HG02885 (cell line): ENCODE data around the gene SLC49A4.
A peak's percentile ranks its signal among the peaks of the same experiment; 100 is the strongest.

Experiments used
- ATAC-seq: cut with Tn5 transposase; IDR thresholded peaks from one replicate; pipeline ENCODE4 v1.9.1; 2021; ENCODE audit warnings: mild to moderate bottlenecking; ENCODE audit not compliant: unreplicated experiment, poor library complexity

The SLC49A4 gene

GRCh38 chr3:122843604-122844003 lies 48.7 kb downstream of the SLC49A4 start:
- no peak for ATAC-seq

DNA sequence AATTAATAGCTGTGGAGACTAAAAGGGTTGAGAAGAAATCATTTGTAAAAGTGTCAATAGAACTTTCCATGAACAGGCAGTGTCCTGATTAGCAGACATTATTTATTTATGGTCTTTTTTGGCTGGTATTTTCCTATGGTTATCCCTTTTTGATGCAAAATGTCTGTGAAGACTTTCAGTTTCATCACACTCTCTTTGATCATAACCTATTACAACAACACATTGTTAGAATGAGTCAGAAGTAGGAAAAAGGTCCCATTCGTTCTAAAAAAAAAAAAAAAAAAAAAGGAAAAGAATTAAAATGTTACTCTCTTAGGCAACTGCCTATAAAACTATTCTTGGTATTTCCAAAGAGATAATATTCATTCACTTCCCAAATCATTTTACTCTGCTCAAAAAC lies 62.1 kb downstream of the SLC49A4 start:
- ATAC-seq: no peak

- no peak for ATAC-seq
These were observed 63.5 kb downstream of the SLC49A4 start for GRCh38 chr3:122858373-122858772.

GRCh38 chr3:122859021-122859805 lies 64.3 kb downstream of the SLC49A4 start:
- ATAC-seq: no peak

- ATAC-seq: no peak
These were observed 67.5 kb downstream of the SLC49A4 start for GRCh38 chr3:122862381-122862780.

DNA sequence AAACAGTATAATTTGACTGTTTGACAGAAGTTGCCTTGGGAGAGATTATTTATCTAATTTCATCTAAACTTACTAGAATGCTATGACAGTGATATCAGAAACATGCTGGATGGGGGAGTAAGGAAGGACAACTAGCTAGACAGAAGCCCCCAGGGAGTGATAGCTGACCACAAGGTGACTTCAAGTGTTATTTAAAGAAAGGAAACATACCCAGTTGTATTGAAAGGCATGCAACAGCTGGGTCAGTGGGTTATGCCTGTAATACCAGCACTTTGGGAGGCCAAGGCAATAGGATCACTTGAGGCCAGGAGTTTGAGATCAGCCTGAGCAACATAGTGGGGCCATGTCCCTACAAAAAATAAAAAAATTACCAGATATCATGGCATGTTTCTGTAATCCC lies 69.6 kb downstream of the SLC49A4 start:
- ATAC-seq: no peak

- no peak for ATAC-seq
These were observed 73.5 kb downstream of the SLC49A4 start for GRCh38 chr3:122868322-122868721.

DNA sequence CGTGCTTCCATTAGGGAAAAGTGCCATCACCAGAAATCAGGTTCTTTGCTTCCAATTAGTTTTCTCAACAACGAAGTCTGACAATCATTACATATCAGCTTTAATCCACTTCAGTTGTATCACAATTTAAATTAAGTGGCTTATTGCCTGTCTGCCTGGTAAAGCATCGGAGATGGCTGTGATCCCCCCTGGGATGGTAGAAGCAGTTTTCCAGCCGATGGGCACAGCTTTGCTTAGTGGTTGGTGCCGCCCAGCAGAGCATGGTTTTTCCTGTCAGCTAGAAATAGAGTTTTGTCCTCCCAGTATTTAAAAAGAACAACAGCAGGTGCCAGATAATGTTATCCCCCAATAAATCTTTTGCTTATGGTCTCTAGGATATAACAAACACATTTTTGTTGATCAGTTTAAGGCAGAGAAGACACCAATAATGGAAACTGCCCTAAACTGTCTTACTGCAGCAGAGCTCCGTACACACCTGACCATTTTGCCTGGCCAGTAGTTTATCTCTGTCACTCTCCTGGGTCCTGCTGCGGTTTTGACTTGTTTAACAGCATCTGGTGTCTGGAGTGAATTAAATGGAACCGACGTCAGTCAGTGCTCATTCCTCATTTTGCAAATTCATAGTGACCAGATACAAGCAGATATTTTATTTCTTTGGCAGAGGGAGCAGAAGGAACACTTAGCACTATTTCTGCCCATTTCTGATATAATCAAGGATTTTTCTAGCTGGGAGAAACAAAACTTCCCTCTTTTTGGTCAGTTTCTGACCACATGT lies 79.1 kb downstream of the SLC49A4 start:
- no peak for ATAC-seq

- no peak for ATAC-seq
These were observed 80.8 kb downstream of the SLC49A4 start for GRCh38 chr3:122875547-122876127.

- ATAC-seq: no peak
These were observed 85.3 kb downstream of the SLC49A4 start for GRCh38 chr3:122880173-122880572.

DNA sequence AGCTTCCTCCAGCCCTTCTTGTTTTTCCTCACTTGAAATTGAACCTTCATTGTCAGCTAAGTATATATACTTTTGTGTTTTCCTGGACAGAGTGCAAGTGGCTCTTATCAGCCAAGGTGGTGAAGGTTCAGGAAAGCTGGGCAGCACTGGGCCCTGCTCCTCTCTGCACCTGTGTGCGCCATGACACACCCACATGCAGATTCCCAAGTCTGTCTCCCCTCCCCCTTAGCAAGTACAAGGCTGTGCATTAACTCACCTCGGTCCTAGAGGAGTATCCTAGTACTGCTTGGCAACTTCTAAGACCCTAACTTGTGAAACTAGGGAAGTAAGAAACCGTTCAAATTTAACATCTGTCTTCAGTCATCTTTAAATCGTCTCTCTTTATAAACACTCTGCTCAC lies 85.8 kb downstream of the SLC49A4 start:
- ATAC-seq: no peak

- no peak for ATAC-seq
These were observed 87.6 kb downstream of the SLC49A4 start for GRCh38 chr3:122882361-122882947.

DNA sequence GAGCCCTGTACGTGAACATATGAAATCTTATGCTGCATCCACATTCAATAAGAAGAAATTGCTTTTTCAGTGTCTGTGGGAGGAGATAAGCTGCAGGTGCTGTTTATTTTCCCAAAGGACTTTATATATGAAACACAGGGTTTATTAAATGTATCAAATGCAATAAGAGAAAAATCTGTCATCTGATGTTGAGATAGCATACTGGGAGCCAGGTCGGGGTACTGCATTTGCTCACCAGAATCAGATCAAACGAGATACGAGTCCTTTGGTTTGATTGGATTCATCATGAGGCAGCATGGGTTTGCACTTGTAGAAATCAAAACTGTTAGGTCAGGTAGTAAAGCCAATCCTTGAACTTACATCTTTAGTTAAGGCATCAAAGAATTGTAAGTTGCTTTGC lies 91.4 kb downstream of the SLC49A4 start:
- ATAC-seq: no peak

GRCh38 chr3:122886946-122887345 lies 92.1 kb downstream of the SLC49A4 start:
- no peak for ATAC-seq

DNA sequence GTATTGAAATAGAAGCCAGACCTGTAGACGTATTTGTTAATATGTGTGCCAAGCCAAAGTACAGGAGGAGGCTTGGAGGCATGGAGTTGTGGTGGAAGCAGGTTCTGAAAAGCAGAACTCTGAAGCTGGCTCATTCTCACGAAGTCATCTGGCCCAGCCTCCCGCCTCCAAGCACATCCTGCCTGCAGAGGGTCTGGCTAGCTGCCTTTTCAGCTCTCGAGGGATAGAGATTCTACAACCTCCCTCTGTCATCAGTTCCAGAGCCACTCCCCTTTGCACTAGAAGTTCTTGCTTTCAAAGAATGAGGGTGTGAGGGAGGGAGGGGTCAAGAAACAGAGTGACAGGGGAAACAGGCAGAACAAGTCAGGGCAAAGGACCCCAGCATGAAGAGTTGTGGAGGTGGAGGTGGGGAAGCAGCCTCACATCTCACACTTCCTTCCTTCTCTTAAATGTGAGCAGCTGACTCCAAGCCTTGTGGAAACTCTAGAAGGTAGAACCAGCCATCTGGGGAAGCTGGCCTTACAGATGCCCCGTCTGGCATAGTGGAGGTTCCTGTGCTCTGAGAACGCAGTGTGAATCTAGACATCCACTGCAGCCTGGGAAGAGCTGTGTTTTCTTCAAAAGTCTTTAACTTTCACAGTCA lies 95.3 kb downstream of the SLC49A4 start:
- ATAC-seq: peak; percentile 56

DNA sequence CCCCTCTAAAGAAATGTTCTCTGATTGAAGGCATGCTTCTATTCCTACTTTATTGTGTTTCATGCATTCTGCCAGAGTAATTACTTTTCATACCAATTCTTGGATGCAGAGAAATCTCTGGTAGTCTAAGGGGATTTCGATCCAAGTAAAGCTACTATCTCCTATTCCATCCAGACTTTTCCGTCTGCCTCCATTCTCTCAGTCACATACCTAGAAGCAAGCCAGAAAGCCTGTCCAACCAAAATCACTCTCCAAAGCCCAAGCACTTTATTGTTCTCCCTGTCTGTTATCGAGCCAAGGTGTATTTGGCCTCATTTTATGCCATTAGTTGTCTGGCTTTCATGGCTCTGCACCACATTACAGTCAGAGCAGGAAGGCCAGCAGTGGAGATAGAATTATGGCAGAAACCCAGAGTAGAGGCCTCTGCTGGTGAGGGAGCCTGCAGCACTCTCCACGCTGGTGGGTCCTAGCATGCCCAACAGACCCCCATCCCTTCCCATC lies 95.9 kb downstream of the SLC49A4 start:
- no peak for ATAC-seq

GRCh38 chr3:122892118-122892960 lies 97.5 kb downstream of the SLC49A4 start:
- ATAC-seq: no peak

DNA sequence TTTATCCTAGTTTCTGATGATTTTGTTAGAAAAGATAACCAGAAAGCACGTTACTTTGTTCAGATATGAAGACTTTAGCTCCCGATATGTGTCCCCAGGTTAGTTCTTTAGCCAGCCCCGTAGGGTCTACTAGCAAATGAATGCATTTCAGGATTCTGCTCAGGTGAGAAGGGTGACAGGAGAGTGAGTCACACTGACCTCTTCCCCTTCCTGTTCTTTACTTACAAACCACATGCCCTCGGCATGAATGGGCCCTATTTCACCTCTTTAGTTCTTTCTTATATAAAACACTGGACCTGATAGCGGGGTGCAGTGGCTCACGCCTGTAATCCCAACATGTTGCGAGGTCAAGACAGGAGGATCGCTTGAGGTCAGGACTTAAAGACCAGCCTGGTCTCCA lies 98.4 kb downstream of the SLC49A4 start:
- no peak for ATAC-seq
